ENCODE results near the gene GNPDA1. TPM values are rescaled to one million over a fixed set of nuclear protein-coding genes. Genes with fewer than 3 reads are reported as not detected.

GNPDA1 gene
- total RNA-seq, 1 donor from 2014 or later = 52.0 TPM

- no peaks in the 10 kb centered on the region for H3K9me3 Mint-ChIP-seq (ENCODE audit: unreplicated experiment)
- no peak overlapping the region for H3K27ac Mint-ChIP-seq (ENCODE audit: unreplicated experiment)
- DNase-seq (ENCODE audit: extremely low spot score, unreplicated experiment) = no peak
- H3K27me3 Mint-ChIP-seq (ENCODE audit: unreplicated experiment) = no peaks in the 10 kb centered on the region
- H3K4me1 Mint-ChIP-seq (ENCODE audit: unreplicated experiment) = peaks cover 8% of the 10 kb centered on the region
- TF ChIP-seq CTCF (IDR thresholded peaks at IDR 0.05) = no peak
- H3K36me3 Mint-ChIP-seq (ENCODE audit: unreplicated experiment) = peaks cover 45% of the 10 kb centered on the region
- H3K4me3 Mint-ChIP-seq (ENCODE audit: unreplicated experiment) = no peak overlapping the region
Measured at GRCh38 chr5:142007237-142007544, 5.6 kb downstream of the GNPDA1 start.

GRCh38 chr5:142006363-142007236 is 6.2 kb downstream of the GNPDA1 start:
- Mint-ChIP-seq H3K27me3 (ENCODE audit: unreplicated experiment) (no peaks in the 10 kb centered on the region), H3K4me3 (ENCODE audit: unreplicated experiment) (no peak overlapping the region), H3K27ac (ENCODE audit: unreplicated experiment) (no peak overlapping the region), H3K36me3 (ENCODE audit: unreplicated experiment) (peaks cover 51% of the 10 kb centered on the region), H3K4me1 (ENCODE audit: unreplicated experiment) (peaks cover 3% of the 10 kb centered on the region), H3K9me3 (ENCODE audit: unreplicated experiment) (no peaks in the 10 kb centered on the region)
- no peak for TF ChIP-seq CTCF (IDR thresholded peaks at IDR 0.05)
- DNase-seq (ENCODE audit: extremely low spot score, unreplicated experiment) = no peak

- Mint-ChIP-seq H3K27ac (ENCODE audit: unreplicated experiment) (no peak overlapping the region), H3K27me3 (ENCODE audit: unreplicated experiment) (no peaks in the 10 kb centered on the region), H3K4me3 (ENCODE audit: unreplicated experiment) (no peak overlapping the region), H3K9me3 (ENCODE audit: unreplicated experiment) (no peaks in the 10 kb centered on the region), H3K36me3 (ENCODE audit: unreplicated experiment) (peaks cover 57% of the 10 kb centered on the region), H3K4me1 (ENCODE audit: unreplicated experiment) (peaks cover 2% of the 10 kb centered on the region)
- no peak for TF ChIP-seq CTCF (IDR thresholded peaks at IDR 0.05)
- no peak for DNase-seq (ENCODE audit: extremely low spot score, unreplicated experiment)
Measured at GRCh38 chr5:142003266-142003800, 9.5 kb downstream of the GNPDA1 start.

- Mint-ChIP-seq H3K4me3 (ENCODE audit: unreplicated experiment) (no peak overlapping the region), H3K27me3 (ENCODE audit: unreplicated experiment) (no peaks in the 10 kb centered on the region), H3K4me1 (ENCODE audit: unreplicated experiment) (peaks cover 2% of the 10 kb centered on the region), H3K27ac (ENCODE audit: unreplicated experiment) (peak overlapping the region; percentile 62), H3K9me3 (ENCODE audit: unreplicated experiment) (no peaks in the 10 kb centered on the region), H3K36me3 (ENCODE audit: unreplicated experiment) (peaks cover 46% of the 10 kb centered on the region)
- TF ChIP-seq CTCF (IDR thresholded peaks at IDR 0.05) = peak; percentile 40
- DNase-seq (ENCODE audit: extremely low spot score, unreplicated experiment) = no peak
Measured at GRCh38 chr5:142000704-142001484, 11.9 kb downstream of the GNPDA1 start.

- Mint-ChIP-seq H3K36me3 (ENCODE audit: unreplicated experiment) (peaks cover 43% of the 10 kb centered on the region), H3K4me1 (ENCODE audit: unreplicated experiment) (peaks cover 2% of the 10 kb centered on the region), H3K27me3 (ENCODE audit: unreplicated experiment) (no peaks in the 10 kb centered on the region), H3K9me3 (ENCODE audit: unreplicated experiment) (no peaks in the 10 kb centered on the region), H3K27ac (ENCODE audit: unreplicated experiment) (no peak overlapping the region), H3K4me3 (ENCODE audit: unreplicated experiment) (no peak overlapping the region)
- DNase-seq (ENCODE audit: extremely low spot score, unreplicated experiment) = no peak
- no peak for TF ChIP-seq CTCF (IDR thresholded peaks at IDR 0.05)
Measured at GRCh38 chr5:142000173-142000572, 12.7 kb downstream of the GNPDA1 start.
